Tibial nerve (tissue), 4 donors: ENCODE measurements around the gene ADGRL3.

Experiments used
- EP300 ChIP-seq, 2 donors: sonication (generic); formaldehyde crosslinking; IDR thresholded peaks; one replicate each; pipeline ENCODE4 v1.6.1; 2017; ENCODE audit warnings: antibody characterized with exemption in 2 of 2, mild to moderate bottlenecking in 1 of 2
- POLR2A ChIP-seq, 2 donors: fragments of 450-650 bp; IDR thresholded peaks; one replicate each; pipeline ENCODE4 v1.6.1; 2017; ENCODE audit warnings: antibody characterized with exemption in 2 of 2, mild to moderate bottlenecking in 2 of 2, moderate library complexity in 2 of 2
- TF ChIP-seq, protein P1 (sequence below), 5 experiments: fragments of 200-600 bp in 3 of 5; fragments of 450-650 bp in 2 of 5; sonication (generic) in 3 of 5; IDR thresholded peaks; one replicate each; pipeline ENCODE4 v1.5.1; 2016 to 2019; ENCODE audit warnings: antibody characterized with exemption in 5 of 5, mild to moderate bottlenecking in 3 of 5, moderate library complexity in 2 of 5

DNA sequence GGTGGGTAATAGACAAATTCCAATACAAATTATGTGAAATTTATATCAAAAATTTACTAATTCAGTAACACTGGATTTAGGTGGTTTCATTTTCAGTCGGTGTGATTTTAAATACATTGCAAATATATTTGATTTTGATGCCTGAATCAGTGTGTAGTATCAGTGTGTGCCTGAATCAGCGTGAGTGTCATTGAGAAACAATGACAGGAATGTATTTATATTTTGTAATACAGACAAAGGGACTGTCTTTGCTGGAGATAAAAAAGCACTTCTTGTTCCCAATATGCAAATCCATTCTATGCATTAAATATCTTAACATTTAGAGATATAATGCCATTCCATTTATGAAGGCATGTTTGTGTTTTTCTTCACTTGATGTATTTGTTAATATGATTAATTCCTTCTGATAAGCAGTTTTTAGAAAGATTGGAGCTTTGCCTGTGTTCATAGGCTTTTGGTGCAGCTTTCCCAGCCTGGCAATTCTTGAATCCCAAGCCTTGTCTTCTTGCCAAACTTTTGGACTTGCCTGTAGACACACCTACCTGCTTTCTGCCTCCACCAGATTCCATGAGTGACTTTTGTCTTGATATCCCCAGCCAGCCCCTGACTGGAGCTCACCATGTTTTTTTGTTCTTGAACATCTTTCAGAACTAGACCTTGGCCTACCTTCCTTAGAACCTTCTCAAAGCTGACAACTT, 243.8 kb downstream of the ADGRL3 start:
- TF ChIP-seq, protein P1, sequence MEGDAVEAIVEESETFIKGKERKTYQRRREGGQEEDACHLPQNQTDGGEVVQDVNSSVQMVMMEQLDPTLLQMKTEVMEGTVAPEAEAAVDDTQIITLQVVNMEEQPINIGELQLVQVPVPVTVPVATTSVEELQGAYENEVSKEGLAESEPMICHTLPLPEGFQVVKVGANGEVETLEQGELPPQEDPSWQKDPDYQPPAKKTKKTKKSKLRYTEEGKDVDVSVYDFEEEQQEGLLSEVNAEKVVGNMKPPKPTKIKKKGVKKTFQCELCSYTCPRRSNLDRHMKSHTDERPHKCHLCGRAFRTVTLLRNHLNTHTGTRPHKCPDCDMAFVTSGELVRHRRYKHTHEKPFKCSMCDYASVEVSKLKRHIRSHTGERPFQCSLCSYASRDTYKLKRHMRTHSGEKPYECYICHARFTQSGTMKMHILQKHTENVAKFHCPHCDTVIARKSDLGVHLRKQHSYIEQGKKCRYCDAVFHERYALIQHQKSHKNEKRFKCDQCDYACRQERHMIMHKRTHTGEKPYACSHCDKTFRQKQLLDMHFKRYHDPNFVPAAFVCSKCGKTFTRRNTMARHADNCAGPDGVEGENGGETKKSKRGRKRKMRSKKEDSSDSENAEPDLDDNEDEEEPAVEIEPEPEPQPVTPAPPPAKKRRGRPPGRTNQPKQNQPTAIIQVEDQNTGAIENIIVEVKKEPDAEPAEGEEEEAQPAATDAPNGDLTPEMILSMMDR (IDR thresholded peaks at IDR 0.05) = no peak
- TF ChIP-seq EP300 (IDR thresholded peaks at IDR 0.05) (peak in 1 of 2 donors; percentile 50), POLR2A (IDR thresholded peaks at IDR 0.05) (no peak)
